GM13976 (cell line): ENCODE measurements around the gene ADGRF4.

Experiments used
- DNase-seq: peaks from one replicate; pipeline ENCODE4 v3.0.0; 2012; ENCODE audit warnings: low spot score
- in situ Hi-C: fragments of 300-500 bp; cut with MboI; formaldehyde crosslinking; loops from one replicate; pipeline ENCODE4 v1.12.0; 2022; ENCODE audit warnings: low sequenced_read_pairs, mixed read lengths, inconsistent platforms; ENCODE audit not compliant: unreplicated experiment
- TF ChIP-seq, protein P1 (sequence below): IDR thresholded peaks from 2 replicates; pipeline ENCODE4 v1.5.1; 2012; ENCODE audit warnings: borderline replicate concordance, mild to moderate bottlenecking; ENCODE audit not compliant: insufficient read depth; ENCODE audit errors: extremely low read depth, missing control alignments, control extremely low read depth

The ADGRF4 gene

DNA sequence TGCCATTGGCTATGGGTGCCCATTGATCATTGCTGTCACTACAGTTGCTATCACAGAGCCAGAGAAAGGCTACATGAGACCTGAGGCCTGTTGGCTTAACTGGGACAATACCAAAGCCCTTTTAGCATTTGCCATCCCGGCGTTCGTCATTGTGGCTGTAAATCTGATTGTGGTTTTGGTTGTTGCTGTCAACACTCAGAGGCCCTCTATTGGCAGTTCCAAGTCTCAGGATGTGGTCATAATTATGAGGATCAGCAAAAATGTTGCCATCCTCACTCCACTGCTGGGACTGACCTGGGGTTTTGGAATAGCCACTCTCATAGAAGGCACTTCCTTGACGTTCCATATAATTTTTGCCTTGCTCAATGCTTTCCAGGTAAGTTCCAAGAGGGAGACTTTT lies 16.4 kb downstream of the ADGRF4 start:
- DNase-seq: no peak
- in situ Hi-C loops: no loop called here
- TF ChIP-seq, protein P1, sequence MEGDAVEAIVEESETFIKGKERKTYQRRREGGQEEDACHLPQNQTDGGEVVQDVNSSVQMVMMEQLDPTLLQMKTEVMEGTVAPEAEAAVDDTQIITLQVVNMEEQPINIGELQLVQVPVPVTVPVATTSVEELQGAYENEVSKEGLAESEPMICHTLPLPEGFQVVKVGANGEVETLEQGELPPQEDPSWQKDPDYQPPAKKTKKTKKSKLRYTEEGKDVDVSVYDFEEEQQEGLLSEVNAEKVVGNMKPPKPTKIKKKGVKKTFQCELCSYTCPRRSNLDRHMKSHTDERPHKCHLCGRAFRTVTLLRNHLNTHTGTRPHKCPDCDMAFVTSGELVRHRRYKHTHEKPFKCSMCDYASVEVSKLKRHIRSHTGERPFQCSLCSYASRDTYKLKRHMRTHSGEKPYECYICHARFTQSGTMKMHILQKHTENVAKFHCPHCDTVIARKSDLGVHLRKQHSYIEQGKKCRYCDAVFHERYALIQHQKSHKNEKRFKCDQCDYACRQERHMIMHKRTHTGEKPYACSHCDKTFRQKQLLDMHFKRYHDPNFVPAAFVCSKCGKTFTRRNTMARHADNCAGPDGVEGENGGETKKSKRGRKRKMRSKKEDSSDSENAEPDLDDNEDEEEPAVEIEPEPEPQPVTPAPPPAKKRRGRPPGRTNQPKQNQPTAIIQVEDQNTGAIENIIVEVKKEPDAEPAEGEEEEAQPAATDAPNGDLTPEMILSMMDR: no peak

DNA sequence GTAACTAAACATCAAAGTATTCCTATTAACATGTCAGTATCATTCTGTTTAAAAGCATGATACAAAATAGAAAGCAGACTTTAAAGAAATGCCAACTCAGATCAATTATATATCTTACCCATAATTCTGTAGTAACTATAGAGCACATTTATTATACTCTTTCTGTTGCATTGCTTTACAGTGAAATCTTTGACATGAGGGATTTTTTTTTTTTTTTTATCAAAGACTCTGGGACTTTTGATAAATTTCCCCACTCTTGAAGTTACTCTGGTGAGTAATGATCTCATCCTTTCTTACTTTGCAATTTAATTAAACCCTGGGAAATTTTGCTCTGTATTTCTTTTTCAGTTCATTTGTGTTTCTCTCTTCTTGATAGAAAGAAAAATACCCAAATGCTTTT lies 17.4 kb downstream of the ADGRF4 start:
- in situ Hi-C loops: no loop called here
- peak; percentile 29 for DNase-seq
- TF ChIP-seq, protein P1: no peak

DNA sequence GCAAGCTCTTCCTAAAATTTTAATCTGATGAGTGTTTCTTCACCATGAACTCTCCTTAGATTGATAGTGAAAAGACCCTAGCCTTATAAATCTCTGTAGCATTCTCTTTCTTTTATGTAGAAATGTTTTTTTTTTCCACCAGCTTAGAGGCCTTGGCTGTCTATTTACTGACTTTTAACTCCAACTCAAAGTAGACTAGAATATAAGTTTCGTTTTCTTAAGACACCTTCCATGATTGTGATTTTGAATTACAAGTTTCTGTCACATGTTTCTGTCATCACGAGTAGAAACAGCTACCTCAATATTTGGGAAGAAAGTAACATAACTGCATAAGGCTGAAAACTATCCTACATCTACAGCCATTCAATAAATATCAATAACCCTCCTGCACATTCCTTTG lies 17.8 kb downstream of the ADGRF4 start:
- in situ Hi-C loops: no loop called here
- no peak for DNase-seq
- TF ChIP-seq, protein P1: no peak

DNA sequence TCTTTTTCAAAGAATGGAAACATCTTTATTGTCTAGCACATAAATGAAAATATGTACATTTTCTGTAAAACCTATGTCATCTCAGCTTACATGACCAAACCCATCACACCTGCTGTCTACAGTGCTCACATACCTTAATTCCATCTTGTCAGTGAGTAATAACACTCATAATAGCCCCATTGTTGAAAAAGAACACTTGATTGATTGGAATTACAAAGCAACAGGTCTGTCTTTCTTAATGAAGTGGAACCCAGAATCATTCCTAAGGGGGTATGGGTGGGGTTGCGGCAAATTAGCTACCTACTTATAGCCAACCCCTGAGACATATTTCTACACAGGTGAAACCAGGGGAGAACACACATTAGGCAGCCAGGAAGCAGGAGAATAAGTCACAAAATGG lies 20.2 kb downstream of the ADGRF4 start:
- no peak for DNase-seq
- in situ Hi-C loops: no loop called here
- TF ChIP-seq, protein P1: no peak

DNA sequence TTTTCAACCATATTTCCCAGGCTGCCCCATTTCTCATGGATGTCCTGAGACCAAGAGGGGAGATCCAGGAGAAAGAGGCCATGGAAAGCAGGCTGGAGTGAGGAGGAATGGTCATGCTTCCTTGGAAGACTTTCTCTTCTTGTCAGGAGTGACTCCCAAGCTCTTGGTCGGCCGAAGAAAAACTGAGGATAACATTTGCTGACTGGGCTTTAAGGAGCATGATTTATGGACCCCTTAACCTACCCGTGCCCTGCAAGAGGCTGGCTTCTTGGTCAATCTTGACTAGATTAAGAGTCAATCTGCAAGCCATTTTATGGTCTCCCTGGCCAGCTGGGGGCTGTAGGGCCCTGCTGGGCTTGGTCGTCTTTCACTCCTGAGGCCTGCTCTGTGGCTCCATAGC lies 22.8 kb downstream of the ADGRF4 start:
- TF ChIP-seq, protein P1: no peak
- no peak for DNase-seq
- in situ Hi-C loops: no loop called here

DNA sequence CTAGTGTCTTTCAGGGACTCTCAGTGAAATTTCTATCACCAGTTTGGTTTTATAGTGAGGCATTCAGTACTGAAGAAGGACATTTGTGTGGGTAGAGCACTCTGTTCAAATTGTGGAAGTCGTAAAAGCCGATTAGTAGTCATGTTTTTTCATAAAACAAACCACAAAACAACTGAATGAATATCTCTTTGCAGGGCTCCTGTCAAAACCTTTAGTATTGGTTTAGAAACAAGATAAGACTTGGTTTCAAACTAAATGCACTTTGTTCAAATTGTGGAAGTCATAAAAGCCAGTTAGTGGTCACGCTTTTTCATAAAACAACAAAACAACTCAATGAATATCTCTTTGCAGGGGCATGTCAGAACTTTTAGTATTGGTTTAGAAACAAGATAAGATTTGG lies 23.8 kb downstream of the ADGRF4 start:
- peak; percentile 38 for DNase-seq
- TF ChIP-seq, protein P1: no peak
- in situ Hi-C loops: no loop called here

DNA sequence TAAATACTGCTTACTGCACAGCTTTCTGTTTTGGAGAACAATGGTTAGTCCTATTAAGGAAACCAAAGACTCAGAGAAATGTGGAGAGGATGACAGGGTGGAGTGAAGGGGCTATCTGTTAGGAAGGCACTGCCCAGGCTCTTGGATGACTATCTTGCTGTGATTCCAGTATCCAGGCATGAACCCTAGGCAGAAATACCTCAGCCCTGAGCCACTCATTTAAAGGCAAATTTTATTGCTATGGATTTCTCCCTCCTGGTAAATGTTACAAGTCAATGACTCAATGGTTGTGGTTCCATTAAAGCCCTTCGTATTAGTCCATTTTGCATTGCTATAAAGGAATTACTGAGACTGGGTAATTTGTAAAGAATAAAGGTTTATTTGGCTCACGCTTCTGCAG lies 25.9 kb downstream of the ADGRF4 start:
- no peak for DNase-seq
- TF ChIP-seq, protein P1: no peak
- in situ Hi-C loops: no loop called here
